OCI-LY1 (cell line): ENCODE results near the gene SLC22A23.

Experiments used
- H2AFZ ChIP-seq: fragments of 200-600 bp; sonication (generic), shearing (Covaris generic); 2 replicates; pipeline ENCODE4 v1.6.0; 2014; ENCODE audit warnings: antibody characterized with exemption, mild to moderate bottlenecking, low read length
- H3F3A ChIP-seq: fragments of 200-600 bp; sonication (generic), shearing (Covaris generic); 2 replicates; pipeline ENCODE4 v1.6.0; 2014; ENCODE audit warnings: mild to moderate bottlenecking, antibody characterized with exemption, low read length, moderate library complexity; ENCODE audit not compliant: insufficient read depth
- H3K27ac ChIP-seq: fragments of 200-600 bp; sonication (generic); 2 replicates; pipeline ENCODE4 v1.5.1; 2014; ENCODE audit warnings: low read length, mixed run types, mild to moderate bottlenecking, low read depth; ENCODE audit not compliant: poor library complexity, severe bottlenecking
- H3K27me3 ChIP-seq: fragments of 200-600 bp; sonication (generic); 2 replicates; pipeline ENCODE4 v1.6.0; 2014; ENCODE audit warnings: antibody characterized with exemption, mild to moderate bottlenecking, low read length, moderate library complexity; ENCODE audit not compliant: insufficient read depth
- H3K36me3 ChIP-seq: fragments of 200-600 bp; sonication (generic); 2 replicates; pipeline ENCODE4 v1.6.1; 2014; ENCODE audit warnings: mild to moderate bottlenecking, antibody characterized with exemption, low read length, moderate library complexity, mixed read lengths; ENCODE audit not compliant: insufficient read depth
- H3K4me1 ChIP-seq: fragments of 200-600 bp; sonication (generic); 2 replicates; pipeline ENCODE4 v1.5.1; 2014; ENCODE audit warnings: mild to moderate bottlenecking, low read length, moderate library complexity; ENCODE audit not compliant: insufficient read depth, severe bottlenecking
- H3K4me2 ChIP-seq: fragments of 200-600 bp; sonication (generic), shearing (Covaris generic); 2 replicates; pipeline ENCODE4 v1.6.1; 2014; ENCODE audit warnings: low read length
- H3K4me3 ChIP-seq: fragments of 200-600 bp; sonication (generic); 2 replicates; pipeline ENCODE4 v1.5.1; 2014; ENCODE audit warnings: low read length, low read depth, mild to moderate bottlenecking, mixed read lengths; ENCODE audit not compliant: poor library complexity, severe bottlenecking
- H3K79me2 ChIP-seq: fragments of 200-600 bp; shearing (Covaris generic); 2 replicates; pipeline ENCODE4 v1.6.1; 2016; ENCODE audit warnings: mixed run types, low read length, mixed read lengths; ENCODE audit not compliant: insufficient read depth
- H3K9ac ChIP-seq: fragments of 200-600 bp; sonication (generic), shearing (Covaris generic); 2 replicates; pipeline ENCODE4 v1.6.1; 2014; ENCODE audit warnings: mild to moderate bottlenecking, low read length, mixed read lengths
- H3K9me2 ChIP-seq: fragments of 200-600 bp; sonication (generic), shearing (Covaris generic); 2 replicates; pipeline ENCODE4 v1.6.1; 2014; ENCODE audit warnings: low read depth, mild to moderate bottlenecking, low read length, mixed read lengths
- H3K9me3 ChIP-seq: fragments of 200-600 bp; shearing (Covaris generic); 2 replicates; pipeline ENCODE4 v1.6.1; 2014; ENCODE audit warnings: low read length, mixed read lengths
- H4K20me1 ChIP-seq: fragments of 200-600 bp; sonication (generic), shearing (Covaris generic); 2 replicates; pipeline ENCODE4 v1.6.0; 2016; ENCODE audit warnings: mild to moderate bottlenecking, low read length; ENCODE audit not compliant: insufficient read depth
- CTCF ChIP-seq: fragments of 200-600 bp; sonication (generic), shearing (Covaris generic); IDR thresholded peaks from 2 replicates; pipeline ENCODE4 v1.5.1; 2017; ENCODE audit warnings: mild to moderate bottlenecking, antibody characterized with exemption, low read length, moderate library complexity, mixed read lengths
- EZH2 ChIP-seq: fragments of 200-600 bp; sonication (generic), shearing (Covaris generic); IDR thresholded peaks from 2 replicates; pipeline ENCODE4 v1.8.0; 2017; ENCODE audit warnings: borderline replicate concordance, mixed run types, mild to moderate bottlenecking, antibody characterized with exemption, low read length, moderate library complexity, mixed read lengths

SLC22A23 gene

GRCh38 chr6:3456898-3457709, at the start of gene SLC22A23:
SLC22A23 (minus strand) TSS chr6:3457050; CDS start chr6:3456559, 491 bp downstream.
- no peaks in the 10 kb centered on the region; the same call in 1 of the 2 replicates for H3K27me3 ChIP-seq
- H3K27ac ChIP-seq: no peak within 1 kb of the TSS
- no peaks in the 10 kb centered on the region for H3K9me3 ChIP-seq
- peak within 1 kb of the TSS; percentile 52 for H3K4me3 ChIP-seq
- no peaks in the 10 kb centered on the region for H4K20me1 ChIP-seq
- H3K79me2 ChIP-seq: no peaks in the 10 kb centered on the region
- no peak within 1 kb of the TSS for H2AFZ ChIP-seq
- no peak within 1 kb of the TSS for H3K9ac ChIP-seq
- H3F3A ChIP-seq: no peaks in the 10 kb centered on the region
- TF ChIP-seq EZH2: no peak
- peak; percentile 55 for TF ChIP-seq CTCF
- H3K36me3 ChIP-seq: no peaks in the 10 kb centered on the region
- H3K4me2 ChIP-seq: peak within 1 kb of the TSS; percentile 57
- no peaks in the 10 kb centered on the region for H3K9me2 ChIP-seq
- peaks cover 5% of the 10 kb centered on the region for H3K4me1 ChIP-seq

GRCh38 chr6:3506200-3506599, 49.4 kb upstream of the SLC22A23 start:
- Histone ChIP-seq H3K4me2 (no peak overlapping the region), H3K27ac (no peak overlapping the region)
- TF ChIP-seq EZH2 (no peak), CTCF (no peak)

GRCh38 chr6:3504938-3505805, 48.3 kb upstream of the SLC22A23 start:
- Histone ChIP-seq H3K4me1 (no peaks in the 10 kb centered on the region), H3K4me2 (no peak overlapping the region), H3K9me2 (no peaks in the 10 kb centered on the region), H3K79me2 (no peaks in the 10 kb centered on the region), H3F3A (no peaks in the 10 kb centered on the region), H3K27me3 (no peaks in the 10 kb centered on the region), H3K9me3 (no peaks in the 10 kb centered on the region), H3K4me3 (no peak overlapping the region), H3K27ac (no peak overlapping the region), H3K36me3 (no peaks in the 10 kb centered on the region), H3K9ac (no peak overlapping the region), H4K20me1 (no peaks in the 10 kb centered on the region), H2AFZ (no peak overlapping the region)
- no peak for TF ChIP-seq EZH2
- TF ChIP-seq CTCF: no peak

More at GRCh38 chr6:3506200-3506599, 49.4 kb upstream of the SLC22A23 start:
- no peaks in the 10 kb centered on the region for H4K20me1 ChIP-seq
- H3F3A ChIP-seq: no peaks in the 10 kb centered on the region
- H3K27me3 ChIP-seq: no peaks in the 10 kb centered on the region
- no peak overlapping the region for H2AFZ ChIP-seq
- no peaks in the 10 kb centered on the region for H3K79me2 ChIP-seq
- no peaks in the 10 kb centered on the region for H3K9me3 ChIP-seq
- no peak overlapping the region for H3K4me3 ChIP-seq
- H3K9ac ChIP-seq: no peak overlapping the region
- H3K4me1 ChIP-seq: no peaks in the 10 kb centered on the region
- H3K36me3 ChIP-seq: no peaks in the 10 kb centered on the region
- H3K9me2 ChIP-seq: no peaks in the 10 kb centered on the region
